Hepatocyte (in vitro differentiated cells): ENCODE results near the gene OR1F1. TPM values are rescaled to one million over a fixed set of nuclear protein-coding genes. Genes with fewer than 3 reads are reported as not detected.
A peak's percentile ranks its signal among the peaks of the same experiment; 100 is the strongest.

Experiments
- DNase-seq: peaks from one replicate; pipeline ENCODE4 v3.0.0-alpha.2; 2016; ENCODE audit warnings: low spot score
- H2AFZ ChIP-seq: fragments of 200-600 bp; sonication (generic); 2 replicates; pipeline ENCODE4 v1.6.0; 2016; ENCODE audit warnings: antibody characterized with exemption, mild to moderate bottlenecking
- H3K27ac ChIP-seq: fragments of 200-600 bp; sonication (generic); 2 replicates; pipeline ENCODE4 v1.5.1; 2016; ENCODE audit warnings: mild to moderate bottlenecking
- H3K27me3 ChIP-seq: fragments of 200-600 bp; sonication (generic); 2 replicates; pipeline ENCODE4 v1.6.1; 2016
- H3K36me3 ChIP-seq: fragments of 200-600 bp; sonication (generic); replicated peaks from 2 replicates; pipeline ENCODE4 v1.5.1; 2016; ENCODE audit warnings: low read depth; ENCODE audit not compliant: insufficient read depth
- H3K4me1 ChIP-seq: fragments of 200-600 bp; sonication (generic); 2 replicates; pipeline ENCODE4 v1.5.1; 2016; ENCODE audit warnings: mild to moderate bottlenecking, moderate library complexity; ENCODE audit not compliant: insufficient read depth
- H3K4me2 ChIP-seq: fragments of 200-600 bp; sonication (generic); 2 replicates; pipeline ENCODE4 v1.6.0; 2016
- H3K4me3 ChIP-seq: fragments of 200-600 bp; sonication (generic); 2 replicates; pipeline ENCODE4 v1.5.1; 2016; ENCODE audit warnings: mild to moderate bottlenecking
- H3K79me2 ChIP-seq: fragments of 200-600 bp; sonication (generic); 2 replicates; pipeline ENCODE4 v1.6.0; 2017; ENCODE audit warnings: mild to moderate bottlenecking
- H3K9me2 ChIP-seq: fragments of 200-600 bp; sonication (generic); replicated peaks from 2 replicates; pipeline ENCODE4 v1.6.0; 2017; ENCODE audit warnings: mild to moderate bottlenecking; ENCODE audit not compliant: insufficient read depth
- H3K9me3 ChIP-seq: fragments of 200-600 bp; sonication (generic); 2 replicates; pipeline ENCODE4 v1.5.1; 2016; ENCODE audit warnings: low read depth, mild to moderate bottlenecking
- H4K20me1 ChIP-seq: fragments of 200-600 bp; sonication (generic); 2 replicates; pipeline ENCODE4 v1.6.0; 2016; ENCODE audit warnings: mild to moderate bottlenecking; ENCODE audit not compliant: insufficient read depth, poor library complexity, severe bottlenecking
- EZH2 ChIP-seq: fragments of 200-600 bp; sonication (generic); IDR thresholded peaks from 2 replicates; pipeline ENCODE4 v1.6.1; 2016; ENCODE audit warnings: antibody characterized with exemption, mild to moderate bottlenecking, borderline replicate concordance
- EZH2phosphoT487 ChIP-seq: fragments of 200-600 bp; sonication (generic); IDR thresholded peaks from one replicate; pipeline ENCODE4 v1.6.1; 2018; ENCODE audit warnings: antibody characterized with exemption, mild to moderate bottlenecking, low read depth, moderate library complexity; ENCODE audit not compliant: unreplicated experiment, severe bottlenecking
- WGBS: methylation state at CpG from one replicate; pipeline ENCODE4 v1.1.6; 2016; ENCODE audit warnings: low lambda C conversion rate; ENCODE audit errors: missing lambda C conversion rate; 5-methylcytosine and 5-hydroxymethylcytosine counted together
- polyA plus RNA-seq: library from polyadenylated mRNA; unstranded; fragments of >200 nt; fragmentation: Nextera tagmentation; extraction: Ambion mirVana; gene quantifications from 2 replicates; pipeline ENCODE4 v1.2.1, GENCODE V29; 2016
- total RNA-seq: library from RNA; depleted of rRNA; stranded (reverse); fragments of >200 nt; gene quantifications from 2 replicates; pipeline ENCODE4 v1.2.3, GENCODE V29; 2014
- TF ChIP-seq, protein P1 (sequence below): fragments of 200-600 bp; sonication (generic); IDR thresholded peaks from 2 replicates; pipeline ENCODE4 v1.5.1; 2016; ENCODE audit warnings: antibody characterized with exemption, mild to moderate bottlenecking; ENCODE audit not compliant: poor library complexity

The OR1F1 gene
- total and polyA plus RNA-seq, 2 experiments from 2014 or later, result not detected

DNA sequence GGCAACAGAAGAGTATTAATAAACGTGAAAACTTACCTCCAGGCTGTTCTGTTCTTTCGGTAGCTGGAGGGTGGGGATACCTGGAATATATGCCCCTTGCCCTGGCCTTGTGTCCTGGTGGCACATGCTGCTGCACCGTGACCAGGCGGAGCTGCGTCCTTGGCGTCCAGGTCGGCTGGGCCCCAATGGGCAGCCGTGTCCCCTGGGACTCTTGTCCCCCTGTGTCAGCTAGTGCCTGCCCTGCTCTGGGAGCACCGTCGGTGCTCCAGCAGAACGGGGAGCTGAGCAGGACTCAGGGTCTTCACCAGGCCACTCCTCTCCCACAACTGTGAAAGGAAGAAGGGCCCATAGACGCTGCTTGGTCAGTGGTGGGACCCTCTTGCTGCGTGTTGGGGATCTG lies 45.2 kb upstream of the OR1F1 start:
- no peak for TF ChIP-seq EZH2
- TF ChIP-seq, protein P1, sequence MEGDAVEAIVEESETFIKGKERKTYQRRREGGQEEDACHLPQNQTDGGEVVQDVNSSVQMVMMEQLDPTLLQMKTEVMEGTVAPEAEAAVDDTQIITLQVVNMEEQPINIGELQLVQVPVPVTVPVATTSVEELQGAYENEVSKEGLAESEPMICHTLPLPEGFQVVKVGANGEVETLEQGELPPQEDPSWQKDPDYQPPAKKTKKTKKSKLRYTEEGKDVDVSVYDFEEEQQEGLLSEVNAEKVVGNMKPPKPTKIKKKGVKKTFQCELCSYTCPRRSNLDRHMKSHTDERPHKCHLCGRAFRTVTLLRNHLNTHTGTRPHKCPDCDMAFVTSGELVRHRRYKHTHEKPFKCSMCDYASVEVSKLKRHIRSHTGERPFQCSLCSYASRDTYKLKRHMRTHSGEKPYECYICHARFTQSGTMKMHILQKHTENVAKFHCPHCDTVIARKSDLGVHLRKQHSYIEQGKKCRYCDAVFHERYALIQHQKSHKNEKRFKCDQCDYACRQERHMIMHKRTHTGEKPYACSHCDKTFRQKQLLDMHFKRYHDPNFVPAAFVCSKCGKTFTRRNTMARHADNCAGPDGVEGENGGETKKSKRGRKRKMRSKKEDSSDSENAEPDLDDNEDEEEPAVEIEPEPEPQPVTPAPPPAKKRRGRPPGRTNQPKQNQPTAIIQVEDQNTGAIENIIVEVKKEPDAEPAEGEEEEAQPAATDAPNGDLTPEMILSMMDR, result no peak
- TF ChIP-seq EZH2phosphoT487, result no peak
- Histone ChIP-seq H3K4me1 (no peaks in the 10 kb centered on the region), H3K4me2 (no peak overlapping the region), H3K4me3 (no peak overlapping the region), H3K79me2 (no peaks in the 10 kb centered on the region), H3K9me3 (no peaks in the 10 kb centered on the region), H3K36me3 (no peaks in the 10 kb centered on the region), H3K27ac (no peak overlapping the region), H3K27me3 (no peaks in the 10 kb centered on the region), H3K9me2 (no peaks in the 10 kb centered on the region), H2AFZ (no peak overlapping the region), H4K20me1 (no peaks in the 10 kb centered on the region)
- DNase-seq, result no peak
- WGBS, result 88% methylated on average over 13 of the region's 13 CpGs

DNA sequence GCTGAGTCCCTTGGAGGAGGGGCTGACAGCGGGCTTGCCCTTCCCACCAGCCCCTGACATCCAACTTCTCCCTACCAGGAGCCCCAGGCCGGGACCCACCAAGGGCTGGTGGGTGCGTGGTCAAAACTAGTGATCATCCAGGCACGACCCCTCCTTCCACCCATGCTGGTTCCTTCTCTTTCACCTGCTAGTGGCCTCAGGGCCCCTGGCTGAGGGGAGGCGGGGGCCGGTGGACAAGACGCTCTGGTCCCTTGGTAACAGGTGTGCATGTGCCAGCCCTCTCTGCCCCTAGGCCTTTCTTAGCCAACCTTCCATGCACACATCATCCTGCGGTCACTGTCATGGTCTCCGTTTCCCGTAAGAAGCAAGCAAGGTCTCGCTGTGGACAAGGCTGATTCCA lies 44.8 kb upstream of the OR1F1 start:
- Histone ChIP-seq H3K9me2 (no peaks in the 10 kb centered on the region), H2AFZ (no peak overlapping the region), H4K20me1 (no peaks in the 10 kb centered on the region), H3K36me3 (no peaks in the 10 kb centered on the region), H3K27me3 (no peaks in the 10 kb centered on the region), H3K4me3 (no peak overlapping the region), H3K79me2 (no peaks in the 10 kb centered on the region), H3K4me2 (no peak overlapping the region), H3K27ac (no peak overlapping the region), H3K4me1 (no peaks in the 10 kb centered on the region), H3K9me3 (no peaks in the 10 kb centered on the region)
- DNase-seq, result no peak
- TF ChIP-seq EZH2, result no peak
- TF ChIP-seq, protein P1, result no peak
- no peak for TF ChIP-seq EZH2phosphoT487
- 97% methylated on average over 11 of the region's 11 CpGs for WGBS

GRCh38 chr16:3143598-3144320 lies 44.2 kb upstream of the OR1F1 start:
- no peak overlapping the region for H2AFZ ChIP-seq
- H3K9me2 ChIP-seq, result no peaks in the 10 kb centered on the region
- 79% methylated on average over 22 of the region's 23 CpGs for WGBS
- H3K9me3 ChIP-seq, result no peaks in the 10 kb centered on the region
- H3K79me2 ChIP-seq, result no peaks in the 10 kb centered on the region
- H3K36me3 ChIP-seq, result no peaks in the 10 kb centered on the region
- no peaks in the 10 kb centered on the region for H3K4me1 ChIP-seq
- peak; percentile 45 for DNase-seq
- H3K4me2 ChIP-seq, result no peak overlapping the region
- no peak overlapping the region for H3K4me3 ChIP-seq
- H3K27ac ChIP-seq, result no peak overlapping the region
- TF ChIP-seq EZH2, result no peak
- no peak for TF ChIP-seq EZH2phosphoT487
- TF ChIP-seq, protein P1, result no peak
- no peaks in the 10 kb centered on the region for H3K27me3 ChIP-seq
- no peaks in the 10 kb centered on the region for H4K20me1 ChIP-seq
